Astrocyte of the spinal cord (primary cell): ENCODE results near the gene GPR183.
A peak's percentile ranks its signal among the peaks of the same experiment; 100 is the strongest.

Experiments
- DNase-seq: peaks from one replicate; pipeline ENCODE4 v3.0.0; 2011; ENCODE audit warnings: low read depth, low spot score
- H3K4me3 ChIP-seq: 2 replicates; pipeline ENCODE4 v1.5.1; 2011; ENCODE audit warnings: low read depth, mild to moderate bottlenecking, low read length, moderate library complexity
- in situ Hi-C: cut with HindIII; loops from 2 replicates; pipeline ENCODE4 v1.10.0; 2017; ENCODE audit warnings: low sequenced_read_pairs
- TF ChIP-seq, protein P1 (sequence below): IDR thresholded peaks from 2 replicates; pipeline ENCODE4 v1.5.1; 2012; ENCODE audit warnings: low read depth, mild to moderate bottlenecking, low read length, inconsistent platforms

Gene GPR183

GRCh38 chr13:99322297-99323103 is 15.3 kb upstream of the GPR183 start:
- TF ChIP-seq, protein P1, sequence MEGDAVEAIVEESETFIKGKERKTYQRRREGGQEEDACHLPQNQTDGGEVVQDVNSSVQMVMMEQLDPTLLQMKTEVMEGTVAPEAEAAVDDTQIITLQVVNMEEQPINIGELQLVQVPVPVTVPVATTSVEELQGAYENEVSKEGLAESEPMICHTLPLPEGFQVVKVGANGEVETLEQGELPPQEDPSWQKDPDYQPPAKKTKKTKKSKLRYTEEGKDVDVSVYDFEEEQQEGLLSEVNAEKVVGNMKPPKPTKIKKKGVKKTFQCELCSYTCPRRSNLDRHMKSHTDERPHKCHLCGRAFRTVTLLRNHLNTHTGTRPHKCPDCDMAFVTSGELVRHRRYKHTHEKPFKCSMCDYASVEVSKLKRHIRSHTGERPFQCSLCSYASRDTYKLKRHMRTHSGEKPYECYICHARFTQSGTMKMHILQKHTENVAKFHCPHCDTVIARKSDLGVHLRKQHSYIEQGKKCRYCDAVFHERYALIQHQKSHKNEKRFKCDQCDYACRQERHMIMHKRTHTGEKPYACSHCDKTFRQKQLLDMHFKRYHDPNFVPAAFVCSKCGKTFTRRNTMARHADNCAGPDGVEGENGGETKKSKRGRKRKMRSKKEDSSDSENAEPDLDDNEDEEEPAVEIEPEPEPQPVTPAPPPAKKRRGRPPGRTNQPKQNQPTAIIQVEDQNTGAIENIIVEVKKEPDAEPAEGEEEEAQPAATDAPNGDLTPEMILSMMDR: no peak
- DNase-seq: peak; percentile 90
- in situ Hi-C loops: no loop called here
- H3K4me3 ChIP-seq: no peak overlapping the region

GRCh38 chr13:99321709-99322108 is 14.5 kb upstream of the GPR183 start:
- no peak overlapping the region for H3K4me3 ChIP-seq
- TF ChIP-seq, protein P1: no peak
- in situ Hi-C loops: no loop called here
- DNase-seq: no peak

DNA sequence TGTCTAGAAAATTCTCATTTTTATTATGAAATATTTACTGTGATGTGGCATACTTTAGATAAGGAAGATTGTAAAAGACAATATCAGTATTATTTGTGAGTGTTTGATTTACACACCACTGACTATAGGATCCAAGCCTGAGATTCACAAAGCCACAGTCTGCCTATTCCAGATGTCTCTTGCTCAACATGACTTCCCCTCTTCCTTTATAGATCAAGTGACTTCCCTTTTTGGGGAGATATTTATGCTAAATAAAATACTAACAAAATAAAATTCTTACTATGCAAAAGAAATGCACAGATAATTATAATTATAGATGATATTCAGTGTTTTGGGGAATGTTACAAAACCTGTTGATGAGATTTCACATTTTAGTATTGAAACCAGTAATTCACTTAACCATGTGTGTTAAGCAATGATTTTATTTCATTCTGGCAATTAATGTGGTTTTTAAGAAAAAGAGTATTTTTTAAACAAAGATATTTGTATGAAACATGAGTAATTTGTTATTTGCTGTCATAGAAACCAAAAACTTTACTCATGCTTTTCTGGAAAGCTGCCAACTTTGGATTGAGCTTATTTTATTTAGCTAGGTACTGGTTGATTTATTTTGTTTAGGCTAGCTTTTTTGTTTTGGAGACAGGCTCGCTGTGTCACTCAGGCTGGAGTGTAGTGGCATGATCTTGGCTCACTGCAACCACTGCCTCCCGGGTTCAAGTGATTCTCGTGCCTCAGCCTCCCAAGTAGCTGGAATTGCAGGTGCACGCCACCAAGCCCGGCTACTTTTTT is 13.7 kb upstream of the GPR183 start:
- no peak overlapping the region for H3K4me3 ChIP-seq
- peak; percentile 88 for DNase-seq
- TF ChIP-seq, protein P1: no peak
- in situ Hi-C loops: no loop called here

DNA sequence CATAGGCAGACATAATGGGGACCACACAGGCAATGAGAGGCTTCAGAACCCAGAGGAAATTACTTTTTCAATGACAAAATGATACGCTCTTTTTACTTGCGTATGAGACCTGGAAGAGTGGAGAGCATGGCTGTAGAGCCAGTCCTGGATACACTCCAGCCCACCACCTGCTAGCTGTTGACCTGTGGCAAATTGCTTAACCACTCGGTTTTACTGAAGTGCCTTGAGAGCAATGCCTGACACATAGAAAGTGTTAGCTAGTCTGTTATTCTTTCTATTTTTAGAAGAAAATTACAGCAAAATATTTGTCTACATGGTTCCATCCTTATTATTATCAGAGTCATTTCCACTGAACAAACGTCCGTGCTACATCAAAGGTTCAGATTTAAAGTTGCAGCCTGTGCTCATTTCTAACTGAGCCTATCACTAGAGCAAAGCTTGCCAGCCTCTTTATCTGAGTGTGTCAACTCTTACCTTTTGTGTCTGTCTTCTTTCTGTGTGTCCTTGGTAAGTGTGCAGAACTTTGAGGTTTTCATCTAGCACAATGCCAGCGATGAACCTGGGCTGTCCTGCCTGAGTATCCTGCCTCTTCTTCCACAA is 9.6 kb upstream of the GPR183 start:
- TF ChIP-seq, protein P1: no peak
- in situ Hi-C loops: no loop called here
- DNase-seq: peak; percentile 33
- H3K4me3 ChIP-seq: no peak overlapping the region

GRCh38 chr13:99316224-99316623 is 9.0 kb upstream of the GPR183 start:
- TF ChIP-seq, protein P1: no peak
- in situ Hi-C loops: no loop called here
- no peak overlapping the region for H3K4me3 ChIP-seq
- DNase-seq: no peak

GRCh38 chr13:99315186-99315585 is 8.0 kb upstream of the GPR183 start:
- TF ChIP-seq, protein P1: no peak
- in situ Hi-C loops: no loop called here
- H3K4me3 ChIP-seq: no peak overlapping the region
- DNase-seq: no peak
